DOHH2 (cell line): ENCODE measurements around the gene SLC25A41.

Source experiments
- CTCF ChIP-seq: fragments of 200-600 bp; sonication (generic); IDR thresholded peaks from one replicate; pipeline ENCODE4 v1.5.1; 2014; ENCODE audit warnings: antibody characterized with exemption, mild to moderate bottlenecking, low read depth, low read length; ENCODE audit not compliant: poor library complexity, severe bottlenecking
- EZH2phosphoT487 ChIP-seq: fragments of 200-600 bp; sonication (generic); IDR thresholded peaks from 2 replicates; pipeline ENCODE4 v1.6.1; 2017; ENCODE audit warnings: borderline replicate concordance, mild to moderate bottlenecking, antibody characterized with exemption, low read length, moderate library complexity, mixed read lengths

- TF ChIP-seq CTCF (no peak), EZH2phosphoT487 (no peak)
Measured at GRCh38 chr19:6383188-6383587, 50.4 kb downstream of the SLC25A41 start.
